MCF 10A (cell line): Measurements from ENCODE around the gene AMY2B. TPM values are rescaled to one million over a fixed set of nuclear protein-coding genes. Genes with fewer than 3 reads are reported as not detected.
"Not testable (repeated sequence)": the region's sequence is repeated elsewhere in the genome, so short reads cannot be mapped to it uniquely, and the experiment has no call there.

Source experiments
- BruUV-seq: library from RNA; stranded (reverse); fragments of 400-500 nt; replicated peaks from 2 replicates; lab custom pipeline; 2021; lab: Mats Ljungman, UMichigan
- CTCF ChIA-PET: fragments of 300-600 bp; sonication (Branson Sonifier 250); formaldehyde crosslinking; extraction: SDS; loops from one replicate; lab custom pipeline; 2021; ENCODE audit warnings: antibody characterized with exemption, inconsistent platforms; lab: Yijun Ruan, JAX
- POLR2A ChIA-PET: fragments of 300-600, 350-650 bp; sonication (Branson Sonifier 250); formaldehyde crosslinking; extraction: SDS; loops from one replicate; lab custom pipeline; 2020; ENCODE audit warnings: antibody characterized with exemption, inconsistent platforms; lab: Yijun Ruan, JAX
- DNase-seq: peaks from one replicate; pipeline ENCODE4 v3.0.0-alpha.2; 2018; ENCODE audit not compliant: unreplicated experiment
- H3K27ac Mint-ChIP-seq: one replicate; pipeline ENCODE4 v1.8.0; 2022; ENCODE audit warnings: mild to moderate bottlenecking, low read depth, mixed read lengths; ENCODE audit not compliant: unreplicated experiment
- H3K27me3 Mint-ChIP-seq: one replicate; pipeline ENCODE4 v1.8.0; 2022; ENCODE audit warnings: mixed read lengths; ENCODE audit not compliant: insufficient read depth, unreplicated experiment
- H3K36me3 Mint-ChIP-seq: one replicate; pipeline ENCODE4 v1.8.0; 2022; ENCODE audit warnings: mild to moderate bottlenecking, moderate library complexity, mixed read lengths; ENCODE audit not compliant: insufficient read depth, unreplicated experiment
- H3K4me1 Mint-ChIP-seq: one replicate; pipeline ENCODE4 v1.8.0; 2022; ENCODE audit warnings: mixed read lengths; ENCODE audit not compliant: insufficient read depth, unreplicated experiment
- H3K4me3 Mint-ChIP-seq: one replicate; pipeline ENCODE4 v1.8.0; 2022; ENCODE audit warnings: mild to moderate bottlenecking, moderate library complexity, mixed read lengths; ENCODE audit not compliant: unreplicated experiment
- H3K9me3 Mint-ChIP-seq: one replicate; pipeline ENCODE4 v1.8.0; 2022; ENCODE audit warnings: mixed read lengths; ENCODE audit not compliant: unreplicated experiment
- CTCF ChIP-seq: fragments of 200-600 bp; IDR thresholded peaks from one replicate; pipeline ENCODE4 v1.8.0; 2022; ENCODE audit warnings: antibody characterized with exemption, mild to moderate bottlenecking; ENCODE audit not compliant: unreplicated experiment
- intact Hi-C: fragments of 100-400 bp; cut with micrococcal nuclease; formaldehyde crosslinking; loops from 2 replicates; pipeline ENCODE4 v1.14.1; 2022
- total RNA-seq: library from RNA; stranded (reverse); gene quantifications from 2 replicates; pipeline ENCODE4 v1.2.3, GENCODE V29; 2022

Gene AMY2B
- total RNA-seq, 1 experiment from 2014 or later: 10.8 TPM

GRCh38 chr1:103582464-103582863 lies 11.1 kb downstream of the AMY2B start:
- Mint-ChIP-seq H3K4me1 (no peaks in the 10 kb centered on the region), H3K36me3 (no peaks in the 10 kb centered on the region), H3K27me3 (no peaks in the 10 kb centered on the region), H3K9me3 (no peaks in the 10 kb centered on the region), H3K27ac (no peak overlapping the region), H3K4me3 (no peak overlapping the region)
- intact Hi-C loops: no loop called here
- no TSS peak for BruUV-seq
- no peak for DNase-seq
- POLR2A ChIA-PET: no interaction called here
- CTCF ChIA-PET: no interaction called here
- TF ChIP-seq CTCF: no peak

DNA sequence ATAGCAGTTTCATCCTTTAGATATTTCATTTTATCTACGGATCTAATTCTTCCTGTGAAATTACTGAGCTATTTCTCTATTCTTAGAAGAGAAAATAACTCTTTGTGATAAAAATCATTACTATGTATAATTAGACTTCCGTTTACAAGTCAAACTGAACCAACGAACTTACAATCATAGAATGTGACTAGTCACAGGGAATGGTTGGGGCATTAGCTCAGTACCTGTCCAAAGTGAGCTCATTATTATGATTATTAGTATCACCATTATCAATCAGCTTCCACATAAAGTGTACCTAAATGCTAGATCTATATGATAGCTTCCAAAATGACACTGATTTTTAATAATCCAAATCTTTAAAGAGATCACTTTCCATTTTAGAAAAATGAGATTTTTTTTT lies 12.5 kb downstream of the AMY2B start:
- H3K36me3 Mint-ChIP-seq: no peaks in the 10 kb centered on the region
- DNase-seq: no peak
- H3K9me3 Mint-ChIP-seq: peaks cover 5% of the 10 kb centered on the region
- no peak overlapping the region for H3K4me3 Mint-ChIP-seq
- BruUV-seq: no TSS peak
- no peaks in the 10 kb centered on the region for H3K27me3 Mint-ChIP-seq
- POLR2A ChIA-PET: no interaction called here
- no peak for TF ChIP-seq CTCF
- CTCF ChIA-PET: no interaction called here
- no peak overlapping the region for H3K27ac Mint-ChIP-seq
- no peaks in the 10 kb centered on the region for H3K4me1 Mint-ChIP-seq
- intact Hi-C loops: no loop called here

GRCh38 chr1:103584537-103584936 lies 13.1 kb downstream of the AMY2B start:
- no peak overlapping the region for H3K4me3 Mint-ChIP-seq
- ChIA-PET POLR2A (no interaction called here), CTCF (no interaction called here)
- no peaks in the 10 kb centered on the region for H3K4me1 Mint-ChIP-seq
- no peak overlapping the region for H3K27ac Mint-ChIP-seq
- peaks cover 11% of the 10 kb centered on the region for H3K9me3 Mint-ChIP-seq
- intact Hi-C loops: no loop called here
- no peaks in the 10 kb centered on the region for H3K27me3 Mint-ChIP-seq
- no TSS peak for BruUV-seq
- H3K36me3 Mint-ChIP-seq: no peaks in the 10 kb centered on the region
- no peak for DNase-seq
- TF ChIP-seq CTCF: no peak

DNA sequence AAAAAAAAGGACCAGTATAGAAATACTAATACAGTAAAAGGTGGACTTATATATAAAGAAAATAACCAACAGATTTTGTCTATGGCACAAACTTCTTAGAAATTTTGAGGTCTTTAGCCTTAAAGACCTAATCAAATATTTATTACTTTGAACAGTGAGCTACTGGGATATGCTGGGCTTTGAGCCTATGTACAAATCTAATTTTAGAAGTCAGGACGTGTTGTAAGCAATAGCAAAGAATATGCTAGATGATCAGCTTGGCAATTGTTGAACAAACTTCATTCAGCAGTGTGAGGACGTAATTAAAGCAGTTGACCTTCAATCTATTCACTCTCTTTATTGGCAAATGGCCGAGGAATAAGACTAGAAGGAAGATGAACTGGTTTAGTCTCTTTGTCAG lies 31.4 kb downstream of the AMY2B start:
- intact Hi-C loops, H3K27me3 Mint-ChIP-seq, BruUV-seq, H3K4me3 Mint-ChIP-seq, H3K36me3 Mint-ChIP-seq, H3K9me3 Mint-ChIP-seq, H3K4me1 Mint-ChIP-seq, POLR2A ChIA-PET, DNase-seq, CTCF ChIA-PET, H3K27ac Mint-ChIP-seq: not testable (repeated sequence)

DNA sequence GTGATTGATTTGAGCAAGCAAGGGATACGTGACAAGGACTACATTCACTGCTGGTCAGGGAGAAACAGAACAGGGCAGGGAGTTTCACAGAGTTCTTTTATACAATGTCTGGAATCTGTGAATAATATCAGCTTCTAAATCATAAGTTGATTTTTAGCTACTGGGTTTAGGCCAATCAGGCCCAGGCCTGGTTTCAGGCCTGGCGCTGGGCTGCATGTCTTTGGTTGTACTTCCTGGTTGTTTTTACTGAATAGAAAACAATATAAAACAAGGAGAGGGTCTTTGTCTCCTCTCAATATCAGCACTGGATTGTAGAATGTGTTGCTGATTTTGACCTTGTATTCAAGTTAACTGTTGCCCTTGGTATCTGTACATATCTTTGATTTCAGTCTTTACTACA lies 45.0 kb downstream of the AMY2B start:
- Mint-ChIP-seq H3K4me3 (no peak overlapping the region), H3K9me3 (no peaks in the 10 kb centered on the region), H3K27ac (no peak overlapping the region), H3K27me3 (peaks cover 9% of the 10 kb centered on the region), H3K36me3 (no peaks in the 10 kb centered on the region), H3K4me1 (no peaks in the 10 kb centered on the region)
- DNase-seq: no peak
- ChIA-PET CTCF (no interaction called here), POLR2A (no interaction called here)
- intact Hi-C loops: no loop called here
- TF ChIP-seq CTCF: no peak
- BruUV-seq: no TSS peak

DNA sequence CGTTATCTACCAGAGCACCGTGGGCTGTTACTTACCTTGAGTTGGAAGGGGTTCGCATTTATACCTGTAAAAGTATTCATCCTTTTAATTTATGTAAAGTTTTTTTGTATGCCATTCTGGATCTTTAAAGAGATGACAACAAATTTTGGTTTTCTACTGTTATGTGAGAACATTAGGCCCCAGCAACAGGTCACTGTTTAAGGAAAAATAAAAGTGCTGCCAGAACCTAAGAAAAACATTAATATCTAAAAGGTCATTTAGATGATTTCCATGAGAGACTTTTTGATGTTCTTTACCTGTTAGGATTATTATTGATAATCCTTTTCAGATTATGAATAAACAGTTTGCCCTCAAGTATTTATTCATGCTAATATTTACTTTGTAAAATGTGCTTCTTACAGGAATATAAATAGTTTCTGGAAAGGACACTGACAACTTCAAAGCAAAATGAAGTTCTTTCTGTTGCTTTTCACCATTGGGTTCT lies 45.6 kb downstream of the AMY2B start, which contains the start of gene AMY2A:
AMY2A (plus strand) TSS at position 434 of the 484 bp plus-strand sequence; CDS start at position 448, 14 bp downstream.
- H3K36me3 Mint-ChIP-seq, H3K4me1 Mint-ChIP-seq, H3K4me3 Mint-ChIP-seq, H3K27me3 Mint-ChIP-seq, BruUV-seq, DNase-seq, intact Hi-C loops, H3K27ac Mint-ChIP-seq, H3K9me3 Mint-ChIP-seq, CTCF ChIA-PET, POLR2A ChIA-PET: not testable (repeated sequence)

DNA sequence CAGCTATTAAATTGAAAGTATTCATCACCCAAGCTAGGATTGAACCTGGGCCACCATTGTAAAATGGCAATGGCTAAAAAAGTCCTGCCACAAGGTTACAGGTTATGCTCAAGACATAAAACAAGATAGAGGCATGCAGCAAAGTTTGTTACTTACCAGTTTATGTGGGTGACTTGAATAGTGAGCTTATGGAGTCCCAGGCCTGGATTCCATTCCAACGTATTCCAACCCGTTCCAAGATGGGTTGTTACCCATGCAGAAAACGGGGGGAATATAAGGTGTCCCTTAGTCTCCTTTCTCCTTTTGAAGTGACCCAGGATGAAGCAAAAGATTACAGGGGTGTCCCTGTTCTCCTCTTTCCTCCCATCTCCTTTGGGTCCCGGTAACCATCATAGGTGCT lies 56.0 kb downstream of the AMY2B start:
- BruUV-seq, H3K4me3 Mint-ChIP-seq, H3K27me3 Mint-ChIP-seq, H3K27ac Mint-ChIP-seq, CTCF ChIA-PET, H3K36me3 Mint-ChIP-seq, H3K9me3 Mint-ChIP-seq, POLR2A ChIA-PET, DNase-seq, intact Hi-C loops, H3K4me1 Mint-ChIP-seq: not testable (repeated sequence)
